Gastroesophageal sphincter (tissue), 4 donors: ENCODE measurements around the gene HOMER2. TPM values are rescaled to one million over a fixed set of nuclear protein-coding genes. Genes with fewer than 3 reads are reported as not detected.

ENCODE experiments used
- ATAC-seq: fragments of 150-250 bp; one replicate; pipeline ENCODE4 v1.9.1; 2016; ENCODE audit warnings: mild to moderate bottlenecking, moderate library complexity
- H3K27ac ChIP-seq, 4 donors: fragments of 200-600 bp; sonication (generic) in 3 of 4; 1 replicate in 3 of 4; 2 replicates in 1 of 4; pipeline ENCODE4 v1.5.1; 2016 to 2019
- H3K27me3 ChIP-seq: fragments of 200-600 bp; sonication (generic); one replicate; pipeline ENCODE4 v1.5.1; 2019
- H3K36me3 ChIP-seq, 2 donors: fragments of 200-600 bp; sonication (generic); one replicate each; pipeline ENCODE4 v1.5.1; 2019; ENCODE audit warnings: control low read depth in 1 of 2
- H3K4me1 ChIP-seq, 3 donors: fragments of 200-600 bp; sonication (generic); 1 replicate in 2 of 3; 2 replicates in 1 of 3; pipeline ENCODE4 v1.5.1; 2016 to 2019; ENCODE audit warnings: control low read depth in 2 of 3
- H3K4me3 ChIP-seq, 2 donors: fragments of 200-600 bp; sonication (generic); one replicate each; pipeline ENCODE4 v1.5.1; 2019; ENCODE audit warnings: mild to moderate bottlenecking in 1 of 2, moderate library complexity in 1 of 2
- H3K9me3 ChIP-seq, 3 donors: fragments of 200-600 bp; sonication (generic); one replicate each; pipeline ENCODE4 v1.5.1; 2017 to 2019; ENCODE audit warnings: control low read depth in 2 of 3
- CTCF ChIP-seq, 4 experiments: fragments of 200-600 bp in 2 of 4; fragments of 450-650 bp in 2 of 4; sonication (generic) in 1 of 4; IDR thresholded peaks; one replicate each; pipeline ENCODE4 v1.5.1; 2017 to 2019; ENCODE audit warnings: antibody characterized with exemption in 4 of 4, mild to moderate bottlenecking in 2 of 4, moderate library complexity in 2 of 4
- EP300 ChIP-seq: sonication (generic); formaldehyde crosslinking; IDR thresholded peaks from one replicate; pipeline ENCODE4 v1.6.1; 2017; ENCODE audit warnings: antibody characterized with exemption, mild to moderate bottlenecking
- POLR2A ChIP-seq, 2 donors: fragments of 450-650 bp; IDR thresholded peaks; one replicate each; pipeline ENCODE4 v1.6.1; 2017; ENCODE audit warnings: antibody characterized with exemption in 2 of 2, mild to moderate bottlenecking in 2 of 2, moderate library complexity in 1 of 2
- POLR2AphosphoS5 ChIP-seq: sonication (generic); formaldehyde crosslinking; IDR thresholded peaks from one replicate; pipeline ENCODE4 v1.6.1; 2017; ENCODE audit warnings: antibody characterized with exemption
- WGBS, 2 donors: methylation state at CpG; one replicate each; pipeline ENCODE4 v1.1.5; 2018; ENCODE audit warnings: low coverage in 1 of 2; 5-methylcytosine and 5-hydroxymethylcytosine counted together
- total RNA-seq, 4 donors: library from RNA; depleted of rRNA; stranded (reverse); fragments of >200 nt; gene quantifications; one replicate each; pipeline ENCODE4 v1.1.0, GENCODE V29; 2016

HOMER2 gene
- total RNA-seq, 4 donors from 2014 or later = 12.0 to 26.8 (median 17.7) TPM

DNA sequence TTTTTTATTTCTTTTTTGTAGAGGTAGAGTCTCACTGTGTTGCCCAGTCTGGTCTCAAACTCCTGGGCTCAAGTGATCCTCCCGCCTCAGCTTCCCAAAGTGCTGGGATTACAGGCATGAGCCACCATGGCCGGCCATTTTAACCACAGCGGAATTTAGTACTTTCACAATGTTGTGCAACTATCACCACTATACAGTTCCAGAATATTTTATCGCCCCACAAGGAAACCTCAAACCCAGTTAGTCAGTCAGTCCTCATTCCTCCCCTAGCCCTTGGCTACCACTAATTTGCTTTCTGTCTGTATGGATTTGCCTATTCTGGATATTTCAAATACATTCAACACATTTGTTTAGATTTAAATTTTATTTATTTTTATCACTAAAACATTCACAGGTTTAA, 15.5 kb upstream of the HOMER2 start:
- no peaks in the 10 kb centered on the region for H3K36me3 ChIP-seq
- H3K4me3 ChIP-seq = no peak overlapping the region
- no peaks in the 10 kb centered on the region for H3K4me1 ChIP-seq
- no peak for TF ChIP-seq POLR2A (IDR thresholded peaks at IDR 0.05)
- TF ChIP-seq POLR2AphosphoS5 = no peak
- ATAC-seq = no peak
- no peaks in the 10 kb centered on the region for H3K9me3 ChIP-seq
- WGBS, 2 donors = 94% methylated on average over 4 of the region's 4 CpGs
- H3K27ac ChIP-seq = no peak overlapping the region
- no peaks in the 10 kb centered on the region for H3K27me3 ChIP-seq

DNA sequence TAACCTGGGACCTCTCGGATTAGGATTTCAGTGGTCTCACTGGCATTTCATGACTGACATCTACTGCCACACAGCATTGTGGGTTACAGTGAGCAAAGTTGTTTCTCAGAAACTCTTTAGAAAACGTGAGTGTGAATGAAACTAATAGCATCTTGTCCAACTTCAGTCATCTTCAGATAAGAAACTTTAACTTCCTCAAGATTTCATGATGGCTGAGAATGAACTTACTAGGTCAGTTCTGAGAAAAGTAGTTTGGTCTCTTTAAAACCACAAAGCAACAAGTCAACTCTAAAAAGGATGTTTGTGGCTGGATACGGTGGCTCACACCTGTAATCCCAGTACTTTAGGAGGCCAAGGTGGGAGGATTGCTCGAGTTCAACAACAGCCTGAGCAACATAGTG, 14.2 kb upstream of the HOMER2 start:
- Histone ChIP-seq H3K4me3 (no peak overlapping the region), H3K27ac (no peak overlapping the region), H3K4me1 (no peaks in the 10 kb centered on the region), H3K36me3 (no peaks in the 10 kb centered on the region), H3K27me3 (no peaks in the 10 kb centered on the region), H3K9me3 (no peaks in the 10 kb centered on the region)
- ATAC-seq = no peak
- TF ChIP-seq EP300 = no peak
- 66 to 80% methylated on average over 2 to 4 of the region's 4 CpGs for WGBS, 2 donors

DNA sequence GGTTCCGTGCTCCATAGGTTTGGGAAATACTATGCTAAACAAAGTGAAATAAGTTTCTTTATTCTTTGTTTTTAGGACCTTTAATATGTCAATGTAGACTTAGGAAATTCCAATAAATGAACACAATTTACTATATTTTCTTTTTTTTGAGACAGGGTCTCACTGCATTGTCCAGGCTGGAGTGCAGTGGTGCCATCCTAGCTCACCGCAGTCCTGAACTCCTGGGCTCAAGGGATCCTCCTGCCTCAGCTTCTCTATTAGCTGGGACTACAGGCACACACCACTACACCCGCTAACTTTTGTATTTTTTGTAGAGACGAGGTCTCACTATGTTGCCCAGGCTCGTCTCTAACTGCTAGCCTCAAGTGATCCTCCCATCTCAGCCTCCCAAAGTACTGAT, 12.4 kb upstream of the HOMER2 start:
- ATAC-seq = no peak
- Histone ChIP-seq H3K27ac (no peak overlapping the region), H3K27me3 (no peaks in the 10 kb centered on the region), H3K4me1 (no peaks in the 10 kb centered on the region), H3K9me3 (no peaks in the 10 kb centered on the region), H3K36me3 (no peaks in the 10 kb centered on the region), H3K4me3 (no peak overlapping the region)
- no peak for TF ChIP-seq EP300
- TF ChIP-seq CTCF (IDR thresholded peaks at IDR 0.05) = no peak
- WGBS, 2 donors = 98 to 100% methylated on average over 3 to 5 of the region's 5 CpGs

- no peaks in the 10 kb centered on the region for H3K9me3 ChIP-seq
- TF ChIP-seq POLR2A (IDR thresholded peaks at IDR 0.05) = no peak
- no peak for TF ChIP-seq POLR2AphosphoS5
- TF ChIP-seq CTCF (IDR thresholded peaks at IDR 0.05) = no peak
- no peak for TF ChIP-seq EP300
- WGBS, 2 donors = 79 to 80% methylated on average over 3 to 7 of the region's 7 CpGs
- H3K4me3 ChIP-seq = no peak overlapping the region
- no peaks in the 10 kb centered on the region for H3K27me3 ChIP-seq
- ATAC-seq = no peak
- no peak overlapping the region for H3K27ac ChIP-seq
- no peaks in the 10 kb centered on the region for H3K36me3 ChIP-seq
- no peaks in the 10 kb centered on the region for H3K4me1 ChIP-seq
These were observed 11.2 kb upstream of the HOMER2 start for GRCh38 chr15:82963471-82964341.

GRCh38 chr15:82960766-82961165, 8.2 kb upstream of the HOMER2 start:
- WGBS, 2 donors = 100% methylated on average over 1 to 2 of the region's 3 CpGs
- no peak for ATAC-seq

More at GRCh38 chr15:82960766-82961165, 8.2 kb upstream of the HOMER2 start:
- no peaks in the 10 kb centered on the region for H3K4me1 ChIP-seq
- H3K27ac ChIP-seq = no peak overlapping the region
- no peaks in the 10 kb centered on the region for H3K36me3 ChIP-seq
- no peak for TF ChIP-seq POLR2A (IDR thresholded peaks at IDR 0.05)
- no peak for TF ChIP-seq CTCF (IDR thresholded peaks at IDR 0.05)
- no peak for TF ChIP-seq POLR2AphosphoS5
- TF ChIP-seq EP300 = no peak
- no peaks in the 10 kb centered on the region for H3K27me3 ChIP-seq
- no peak overlapping the region for H3K4me3 ChIP-seq
- no peaks in the 10 kb centered on the region for H3K9me3 ChIP-seq
